Hepatocyte (in vitro differentiated cells): ENCODE measurements around the gene TMEM89. TPM values are rescaled to one million over a fixed set of nuclear protein-coding genes. Genes with fewer than 3 reads are reported as not detected.

ENCODE experiments used
- DNase-seq: peaks from one replicate; pipeline ENCODE4 v3.0.0-alpha.2; 2016; ENCODE audit warnings: low spot score
- H2AFZ ChIP-seq: fragments of 200-600 bp; sonication (generic); 2 replicates; pipeline ENCODE4 v1.6.0; 2016; ENCODE audit warnings: antibody characterized with exemption, mild to moderate bottlenecking
- H3K27ac ChIP-seq: fragments of 200-600 bp; sonication (generic); 2 replicates; pipeline ENCODE4 v1.5.1; 2016; ENCODE audit warnings: mild to moderate bottlenecking
- H3K27me3 ChIP-seq: fragments of 200-600 bp; sonication (generic); 2 replicates; pipeline ENCODE4 v1.6.1; 2016
- H3K36me3 ChIP-seq: fragments of 200-600 bp; sonication (generic); replicated peaks from 2 replicates; pipeline ENCODE4 v1.5.1; 2016; ENCODE audit warnings: low read depth; ENCODE audit not compliant: insufficient read depth
- H3K4me1 ChIP-seq: fragments of 200-600 bp; sonication (generic); 2 replicates; pipeline ENCODE4 v1.5.1; 2016; ENCODE audit warnings: mild to moderate bottlenecking, moderate library complexity; ENCODE audit not compliant: insufficient read depth
- H3K4me2 ChIP-seq: fragments of 200-600 bp; sonication (generic); 2 replicates; pipeline ENCODE4 v1.6.0; 2016
- H3K4me3 ChIP-seq: fragments of 200-600 bp; sonication (generic); 2 replicates; pipeline ENCODE4 v1.5.1; 2016; ENCODE audit warnings: mild to moderate bottlenecking
- H3K79me2 ChIP-seq: fragments of 200-600 bp; sonication (generic); 2 replicates; pipeline ENCODE4 v1.6.0; 2017; ENCODE audit warnings: mild to moderate bottlenecking
- H3K9me2 ChIP-seq: fragments of 200-600 bp; sonication (generic); replicated peaks from 2 replicates; pipeline ENCODE4 v1.6.0; 2017; ENCODE audit warnings: mild to moderate bottlenecking; ENCODE audit not compliant: insufficient read depth
- H3K9me3 ChIP-seq: fragments of 200-600 bp; sonication (generic); 2 replicates; pipeline ENCODE4 v1.5.1; 2016; ENCODE audit warnings: low read depth, mild to moderate bottlenecking
- H4K20me1 ChIP-seq: fragments of 200-600 bp; sonication (generic); 2 replicates; pipeline ENCODE4 v1.6.0; 2016; ENCODE audit warnings: mild to moderate bottlenecking; ENCODE audit not compliant: insufficient read depth, poor library complexity, severe bottlenecking
- EZH2 ChIP-seq: fragments of 200-600 bp; sonication (generic); IDR thresholded peaks from 2 replicates; pipeline ENCODE4 v1.6.1; 2016; ENCODE audit warnings: antibody characterized with exemption, mild to moderate bottlenecking, borderline replicate concordance
- EZH2phosphoT487 ChIP-seq: fragments of 200-600 bp; sonication (generic); IDR thresholded peaks from one replicate; pipeline ENCODE4 v1.6.1; 2018; ENCODE audit warnings: antibody characterized with exemption, mild to moderate bottlenecking, low read depth, moderate library complexity; ENCODE audit not compliant: unreplicated experiment, severe bottlenecking
- WGBS: methylation state at CpG from one replicate; pipeline ENCODE4 v1.1.6; 2016; ENCODE audit warnings: low lambda C conversion rate; ENCODE audit errors: missing lambda C conversion rate; 5-methylcytosine and 5-hydroxymethylcytosine counted together
- polyA plus RNA-seq: library from polyadenylated mRNA; unstranded; fragments of >200 nt; fragmentation: Nextera tagmentation; extraction: Ambion mirVana; gene quantifications from 2 replicates; pipeline ENCODE4 v1.2.1, GENCODE V29; 2016
- total RNA-seq: library from RNA; depleted of rRNA; stranded (reverse); fragments of >200 nt; gene quantifications from 2 replicates; pipeline ENCODE4 v1.2.3, GENCODE V29; 2014
- TF ChIP-seq, protein P1 (sequence below): fragments of 200-600 bp; sonication (generic); IDR thresholded peaks from 2 replicates; pipeline ENCODE4 v1.5.1; 2016; ENCODE audit warnings: antibody characterized with exemption, mild to moderate bottlenecking; ENCODE audit not compliant: poor library complexity

Gene TMEM89
- total and polyA plus RNA-seq, 2 experiments from 2014 or later: not detected

DNA sequence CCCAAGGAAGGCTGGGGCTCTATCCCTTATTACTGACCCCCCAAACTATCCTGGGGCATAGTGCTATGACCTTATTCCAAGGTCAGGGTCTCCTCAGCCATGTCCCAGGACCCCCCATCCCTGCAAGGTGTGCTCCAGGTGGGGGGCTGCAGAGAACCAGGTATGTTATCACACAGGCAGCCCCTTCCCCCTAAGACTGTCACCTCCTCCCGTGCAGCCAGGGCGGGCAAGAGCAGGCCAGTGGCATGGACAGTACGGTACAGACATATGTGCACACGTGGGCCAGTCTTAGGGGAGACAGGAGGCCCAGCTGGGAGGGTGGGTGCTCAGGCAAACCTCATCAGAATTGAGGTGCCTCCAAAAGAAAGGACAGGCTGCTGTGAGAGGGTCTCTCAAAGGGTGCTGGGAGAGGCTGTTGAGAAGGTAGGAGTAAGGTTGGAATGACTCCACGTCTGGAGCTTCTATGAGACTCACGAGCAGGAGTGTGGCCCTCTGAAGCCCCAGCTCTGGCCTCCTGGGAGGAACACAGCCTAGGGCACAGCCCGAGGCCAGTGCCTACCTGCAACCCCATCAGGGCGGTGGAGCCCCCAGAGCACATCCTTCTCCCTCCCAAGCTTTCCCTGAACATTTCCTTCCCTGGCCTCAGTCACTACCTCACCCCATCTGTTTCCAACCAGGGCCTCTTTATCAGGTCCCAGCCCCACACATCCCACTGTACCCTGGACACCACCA is 24.7 kb downstream of the TMEM89 start:
- H4K20me1 ChIP-seq: no peaks in the 10 kb centered on the region
- H3K4me2 ChIP-seq: no peak overlapping the region
- H3K4me1 ChIP-seq: peaks cover 46% of the 10 kb centered on the region
- no peak for DNase-seq
- WGBS: 88% methylated on average over 8 of the region's 8 CpGs
- no peaks in the 10 kb centered on the region for H3K36me3 ChIP-seq
- H3K9me3 ChIP-seq: no peaks in the 10 kb centered on the region
- H3K27ac ChIP-seq: peak overlapping the region; percentile 95
- TF ChIP-seq EZH2: no peak
- no peak for TF ChIP-seq EZH2phosphoT487
- TF ChIP-seq, protein P1, sequence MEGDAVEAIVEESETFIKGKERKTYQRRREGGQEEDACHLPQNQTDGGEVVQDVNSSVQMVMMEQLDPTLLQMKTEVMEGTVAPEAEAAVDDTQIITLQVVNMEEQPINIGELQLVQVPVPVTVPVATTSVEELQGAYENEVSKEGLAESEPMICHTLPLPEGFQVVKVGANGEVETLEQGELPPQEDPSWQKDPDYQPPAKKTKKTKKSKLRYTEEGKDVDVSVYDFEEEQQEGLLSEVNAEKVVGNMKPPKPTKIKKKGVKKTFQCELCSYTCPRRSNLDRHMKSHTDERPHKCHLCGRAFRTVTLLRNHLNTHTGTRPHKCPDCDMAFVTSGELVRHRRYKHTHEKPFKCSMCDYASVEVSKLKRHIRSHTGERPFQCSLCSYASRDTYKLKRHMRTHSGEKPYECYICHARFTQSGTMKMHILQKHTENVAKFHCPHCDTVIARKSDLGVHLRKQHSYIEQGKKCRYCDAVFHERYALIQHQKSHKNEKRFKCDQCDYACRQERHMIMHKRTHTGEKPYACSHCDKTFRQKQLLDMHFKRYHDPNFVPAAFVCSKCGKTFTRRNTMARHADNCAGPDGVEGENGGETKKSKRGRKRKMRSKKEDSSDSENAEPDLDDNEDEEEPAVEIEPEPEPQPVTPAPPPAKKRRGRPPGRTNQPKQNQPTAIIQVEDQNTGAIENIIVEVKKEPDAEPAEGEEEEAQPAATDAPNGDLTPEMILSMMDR: no peak
- H2AFZ ChIP-seq: no peak overlapping the region
- H3K27me3 ChIP-seq: no peaks in the 10 kb centered on the region
- no peaks in the 10 kb centered on the region for H3K9me2 ChIP-seq
- H3K4me3 ChIP-seq: no peak overlapping the region
- H3K79me2 ChIP-seq: no peaks in the 10 kb centered on the region

DNA sequence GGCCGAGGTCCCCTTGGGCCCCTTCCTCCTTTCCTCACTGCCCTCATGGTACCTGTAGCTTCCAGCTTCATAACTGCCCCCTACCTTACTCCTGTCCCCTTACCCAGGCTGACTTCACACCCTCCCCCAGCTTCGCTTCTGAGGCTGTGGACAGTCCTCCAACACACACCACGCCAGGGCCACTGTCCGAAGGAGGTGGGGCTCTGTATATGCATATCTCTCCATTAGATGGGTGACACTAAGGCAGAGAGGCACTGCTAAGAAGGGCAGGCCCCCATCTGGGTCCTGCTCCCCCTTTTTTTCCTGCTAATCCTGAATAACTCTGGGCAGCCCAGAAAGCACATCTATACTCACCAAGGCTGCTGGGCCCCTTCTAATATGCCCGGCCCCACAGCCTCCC is 25.4 kb downstream of the TMEM89 start:
- no peaks in the 10 kb centered on the region for H4K20me1 ChIP-seq

DNA sequence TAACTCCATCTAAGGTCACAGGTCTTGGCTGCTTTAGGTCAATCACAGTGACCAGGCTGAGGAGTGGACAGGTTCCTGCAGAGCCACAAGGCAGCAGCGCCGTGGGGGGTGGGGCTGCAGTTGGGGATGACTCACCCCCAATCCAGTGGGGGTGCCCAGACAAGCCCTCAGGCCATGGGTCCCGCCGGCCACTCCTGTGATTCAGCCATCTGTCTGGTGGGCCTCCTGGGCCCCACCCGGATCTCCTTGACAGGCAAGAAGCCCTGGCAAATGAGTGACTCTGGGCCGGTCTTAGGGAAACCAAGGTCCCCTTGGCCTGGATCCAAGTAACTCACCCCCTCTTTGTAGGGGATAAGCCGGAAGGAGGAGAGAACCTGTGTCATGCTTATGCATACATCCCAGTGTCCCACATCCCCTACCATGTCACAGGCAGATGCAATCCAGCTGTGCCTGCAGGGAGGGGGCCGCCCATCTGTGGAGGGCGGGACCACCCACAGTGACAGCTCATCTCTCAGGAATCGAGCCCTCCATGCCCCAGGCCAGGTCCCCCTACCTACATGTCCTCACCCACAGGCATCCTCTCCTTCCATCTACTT is 25.9 kb downstream of the TMEM89 start:
- Histone ChIP-seq H2AFZ (no peak overlapping the region), H3K4me1 (peaks cover 46% of the 10 kb centered on the region), H3K9me3 (no peaks in the 10 kb centered on the region), H3K79me2 (no peaks in the 10 kb centered on the region), H3K9me2 (no peaks in the 10 kb centered on the region), H3K4me3 (no peak overlapping the region), H3K36me3 (no peaks in the 10 kb centered on the region), H3K27ac (peak overlapping the region; percentile 95), H3K27me3 (no peaks in the 10 kb centered on the region), H4K20me1 (no peaks in the 10 kb centered on the region), H3K4me2 (peak overlapping the region; percentile 72)
- TF ChIP-seq EZH2: no peak
- TF ChIP-seq EZH2phosphoT487: no peak
- TF ChIP-seq, protein P1: no peak
- peak; percentile 86 for DNase-seq
- 20% methylated on average over 10 of the region's 10 CpGs for WGBS

More for the DNA sequence above, 25.4 kb downstream of the TMEM89 start:
- WGBS: 66% methylated on average over 5 of the region's 5 CpGs
- no peaks in the 10 kb centered on the region for H3K9me3 ChIP-seq
- no peak overlapping the region for H3K4me3 ChIP-seq
- peaks cover 46% of the 10 kb centered on the region for H3K4me1 ChIP-seq
- H3K36me3 ChIP-seq: no peaks in the 10 kb centered on the region
- H3K79me2 ChIP-seq: no peaks in the 10 kb centered on the region
- peak overlapping the region; percentile 15 for H3K4me2 ChIP-seq
- no peaks in the 10 kb centered on the region for H3K27me3 ChIP-seq
- no peak for TF ChIP-seq EZH2phosphoT487
- TF ChIP-seq, protein P1: no peak
- TF ChIP-seq EZH2: no peak
- no peak for DNase-seq
- H2AFZ ChIP-seq: no peak overlapping the region
- H3K9me2 ChIP-seq: no peaks in the 10 kb centered on the region
- H3K27ac ChIP-seq: peak overlapping the region; percentile 95
